Esophagus squamous epithelium (tissue), 4 donors: ENCODE measurements around the gene PLA2G2F.

ENCODE experiments used
- POLR2A ChIP-seq, 4 donors: fragments of 450-650 bp; IDR thresholded peaks; one replicate each; pipeline ENCODE4 v1.6.1; 2017; ENCODE audit warnings: antibody characterized with exemption in 4 of 4, mild to moderate bottlenecking in 4 of 4, moderate library complexity in 3 of 4
- TF ChIP-seq, protein P1 (sequence below), 6 experiments: fragments of 450-650 bp in 4 of 6; fragments of 200-600 bp in 2 of 6; sonication (generic) in 2 of 6; IDR thresholded peaks; one replicate each; pipeline ENCODE4 v1.5.1; 2016 to 2019; ENCODE audit warnings: antibody characterized with exemption in 6 of 6, mild to moderate bottlenecking in 4 of 6, moderate library complexity in 4 of 6

DNA sequence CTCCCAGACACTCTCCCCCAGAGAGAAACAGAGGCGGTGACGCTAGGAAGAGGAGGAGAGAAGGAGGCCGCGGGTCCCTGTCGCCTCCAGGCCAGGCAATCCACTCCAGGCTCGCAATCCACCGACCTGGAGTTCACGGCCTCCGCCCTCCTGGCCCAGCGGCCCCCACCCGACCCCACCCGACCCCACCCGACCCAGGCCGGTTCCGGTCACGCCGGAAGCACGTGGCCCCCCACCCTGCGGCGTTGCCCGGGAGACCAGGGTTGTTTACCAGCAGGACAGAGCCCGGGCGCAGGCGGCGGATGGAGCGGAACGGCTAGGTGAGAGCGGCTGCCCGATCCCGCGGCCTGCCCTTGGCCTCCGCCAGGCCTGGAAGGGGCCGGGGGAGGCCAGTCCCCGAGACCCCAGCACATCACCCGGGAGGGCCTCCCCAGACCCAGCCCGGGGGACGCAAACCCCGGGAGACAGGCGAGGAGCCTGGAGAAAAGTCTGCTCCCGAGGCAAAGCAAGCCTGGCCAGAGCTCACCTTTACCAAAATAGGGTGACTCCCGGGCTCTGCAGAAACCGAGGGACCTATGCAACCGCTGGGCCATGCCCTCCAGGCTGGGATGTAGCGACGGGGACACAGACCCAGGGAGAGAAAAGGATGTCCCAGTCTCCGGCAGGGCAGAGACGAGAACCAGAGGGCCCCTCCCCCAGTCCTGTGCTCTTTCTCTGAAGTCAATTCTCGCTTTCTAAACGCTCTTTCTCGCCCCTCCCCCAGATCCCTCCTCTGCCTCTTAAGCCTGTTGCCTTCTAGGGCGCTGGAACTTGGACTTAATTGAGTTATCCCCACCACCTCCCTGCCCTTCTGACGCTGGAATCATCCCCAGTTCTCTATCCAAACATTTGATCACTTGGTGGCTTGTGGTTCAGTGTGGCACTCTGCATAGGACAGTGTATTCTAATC, 47.0 kb downstream of the PLA2G2F start, which contains the start of the genes PLA2G2C and UBXN10:
- TF ChIP-seq, protein P1, sequence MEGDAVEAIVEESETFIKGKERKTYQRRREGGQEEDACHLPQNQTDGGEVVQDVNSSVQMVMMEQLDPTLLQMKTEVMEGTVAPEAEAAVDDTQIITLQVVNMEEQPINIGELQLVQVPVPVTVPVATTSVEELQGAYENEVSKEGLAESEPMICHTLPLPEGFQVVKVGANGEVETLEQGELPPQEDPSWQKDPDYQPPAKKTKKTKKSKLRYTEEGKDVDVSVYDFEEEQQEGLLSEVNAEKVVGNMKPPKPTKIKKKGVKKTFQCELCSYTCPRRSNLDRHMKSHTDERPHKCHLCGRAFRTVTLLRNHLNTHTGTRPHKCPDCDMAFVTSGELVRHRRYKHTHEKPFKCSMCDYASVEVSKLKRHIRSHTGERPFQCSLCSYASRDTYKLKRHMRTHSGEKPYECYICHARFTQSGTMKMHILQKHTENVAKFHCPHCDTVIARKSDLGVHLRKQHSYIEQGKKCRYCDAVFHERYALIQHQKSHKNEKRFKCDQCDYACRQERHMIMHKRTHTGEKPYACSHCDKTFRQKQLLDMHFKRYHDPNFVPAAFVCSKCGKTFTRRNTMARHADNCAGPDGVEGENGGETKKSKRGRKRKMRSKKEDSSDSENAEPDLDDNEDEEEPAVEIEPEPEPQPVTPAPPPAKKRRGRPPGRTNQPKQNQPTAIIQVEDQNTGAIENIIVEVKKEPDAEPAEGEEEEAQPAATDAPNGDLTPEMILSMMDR (IDR thresholded peaks at IDR 0.05), result no peak
- TF ChIP-seq POLR2A (IDR thresholded peaks at IDR 0.05), result peak in 1 of 4 donors; percentile 47
